NCI-H82 (cell line): Measurements from ENCODE around the gene ARHGAP30.
A peak's percentile ranks its signal among the peaks of the same experiment; 100 is the strongest.
"Not testable (repeated sequence)": the region's sequence is repeated elsewhere in the genome, so short reads cannot be mapped to it uniquely, and the experiment has no call there.

ENCODE experiments used
- DNase-seq: peaks from one replicate; lab custom pipeline; 2025; lab: John Stamatoyannopoulos, UW

Gene ARHGAP30

DNA sequence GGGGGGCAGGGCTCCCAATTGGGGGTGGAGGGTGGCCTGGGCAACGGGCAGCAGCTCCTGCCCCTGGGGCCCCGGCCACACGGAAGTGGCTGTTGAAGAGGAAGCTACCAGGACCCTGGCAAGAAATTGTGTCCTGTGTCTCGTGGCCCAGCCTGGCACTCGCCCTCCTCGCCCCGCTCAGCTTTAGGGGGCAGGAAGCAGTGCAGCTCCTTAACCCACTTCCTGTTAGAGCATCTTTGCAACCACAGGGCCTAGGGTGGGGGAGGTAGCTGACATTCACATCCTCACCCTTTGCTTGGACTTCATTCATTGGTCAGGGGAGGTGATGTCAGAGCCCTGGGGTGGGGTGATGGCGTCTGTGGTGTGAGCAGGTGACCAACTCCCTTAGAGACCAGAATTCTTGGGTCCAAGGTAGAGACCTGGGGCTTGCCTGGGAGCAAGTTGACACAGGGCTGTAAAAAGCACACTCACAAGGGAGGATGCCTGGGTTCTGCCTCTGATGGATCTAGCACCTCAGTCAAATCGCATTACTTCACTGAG is at the start of gene ARHGAP30:
Gene ARHGAP30, minus strand, starts transcription at position 161 of the 540 bp plus-strand sequence. CDS start 267 bp downstream, outside the sequence.
- DNase-seq: no peak

GRCh38 chr1:161117759-161118581 is 48.3 kb upstream of the ARHGAP30 start, which contains the start of the genes NIT1 and PFDN2:
NIT1 (plus strand) TSS chr1:161118105; CDS start chr1:161118177, 72 bp downstream.
PFDN2 (minus strand) TSS chr1:161118037; CDS start chr1:161118026, 11 bp downstream.
- peak; percentile 92 for DNase-seq

GRCh38 chr1:161115961-161116360 is 46.3 kb upstream of the ARHGAP30 start:
- not testable (repeated sequence) for DNase-seq

GRCh38 chr1:161115132-161115711 is 45.5 kb upstream of the ARHGAP30 start:
- no peak for DNase-seq

DNA sequence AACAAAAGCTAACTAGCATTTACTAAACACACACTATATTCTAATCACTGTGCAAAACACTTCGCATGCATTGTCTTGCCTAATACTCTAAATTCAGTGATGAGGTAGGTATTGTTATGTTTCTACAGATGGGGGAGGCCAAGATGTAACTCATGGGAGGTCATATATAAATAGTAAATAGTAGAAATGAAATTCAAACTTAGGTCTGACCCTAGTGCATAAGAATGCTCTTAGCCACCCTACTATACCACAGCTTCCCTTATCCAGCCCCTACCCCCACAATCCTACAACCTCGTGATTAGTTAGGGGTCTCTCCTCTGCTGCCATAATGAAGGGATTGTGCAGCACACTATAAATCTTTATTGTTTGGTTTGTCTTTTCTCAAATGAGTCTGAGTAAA is 44.9 kb upstream of the ARHGAP30 start:
- no peak for DNase-seq

GRCh38 chr1:161113915-161114314 is 44.2 kb upstream of the ARHGAP30 start:
- DNase-seq: no peak

DNA sequence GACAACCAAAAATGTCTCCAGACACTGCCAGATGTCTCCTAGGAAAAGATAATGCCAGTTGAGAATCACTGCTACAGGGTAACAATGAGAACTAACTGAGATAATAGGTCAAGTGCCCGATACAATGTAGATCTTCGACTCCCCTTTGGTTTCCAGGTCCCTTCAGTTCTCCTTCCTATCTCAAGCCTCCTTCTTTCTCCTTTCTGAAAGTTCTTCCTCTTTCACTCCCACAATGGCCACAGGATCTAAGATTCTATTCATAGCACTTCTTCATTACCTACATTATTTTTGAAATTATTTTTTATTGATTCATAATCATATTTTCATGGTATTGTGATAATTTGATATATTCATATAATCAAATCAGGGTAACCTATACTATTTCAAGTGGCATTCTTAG is 41.8 kb upstream of the ARHGAP30 start:
- DNase-seq: no peak

DNA sequence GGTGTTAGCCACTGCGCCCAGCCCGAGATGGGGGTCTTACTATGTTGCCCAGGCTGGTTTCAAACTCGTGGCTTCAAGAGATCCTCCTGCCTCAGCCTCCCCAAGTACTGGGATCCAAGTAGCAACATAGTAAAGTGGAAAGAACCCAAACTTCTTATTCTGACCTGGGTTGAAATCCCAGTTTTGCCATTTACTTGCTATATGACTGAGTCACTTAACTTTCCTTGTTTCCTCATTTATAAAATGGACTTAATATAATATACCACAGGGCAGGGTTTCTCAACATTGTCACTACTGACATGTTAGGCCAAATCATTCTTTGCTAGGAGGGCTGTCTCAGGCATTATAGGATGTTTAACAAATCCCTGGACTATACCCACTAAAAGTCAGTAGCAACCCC is 41.4 kb upstream of the ARHGAP30 start:
- DNase-seq: no peak

DNA sequence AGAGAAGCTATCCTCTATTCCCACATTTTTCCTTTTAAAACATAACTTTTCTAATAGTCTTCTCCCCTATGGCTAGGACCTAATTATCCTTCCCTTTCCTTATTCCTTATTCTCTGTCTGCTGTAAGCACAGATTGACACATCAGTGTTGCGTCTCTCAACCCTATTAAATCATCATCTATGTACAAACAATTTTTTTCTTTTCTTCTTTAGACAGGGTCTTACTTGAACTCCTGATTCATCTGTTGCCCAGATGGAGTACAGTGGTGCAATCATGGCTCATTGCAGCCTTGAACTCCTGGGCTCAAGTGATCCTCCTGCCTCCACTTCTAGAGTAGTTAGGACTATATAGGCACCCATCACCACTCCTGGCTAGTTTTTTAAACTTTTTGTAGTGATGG is 36.7 kb upstream of the ARHGAP30 start:
- no peak for DNase-seq

- no peak for DNase-seq
Observed at GRCh38 chr1:161100556-161100955, 30.9 kb upstream of the ARHGAP30 start.

GRCh38 chr1:161099090-161099802 is 29.6 kb upstream of the ARHGAP30 start:
- peak; percentile 44 for DNase-seq

DNA sequence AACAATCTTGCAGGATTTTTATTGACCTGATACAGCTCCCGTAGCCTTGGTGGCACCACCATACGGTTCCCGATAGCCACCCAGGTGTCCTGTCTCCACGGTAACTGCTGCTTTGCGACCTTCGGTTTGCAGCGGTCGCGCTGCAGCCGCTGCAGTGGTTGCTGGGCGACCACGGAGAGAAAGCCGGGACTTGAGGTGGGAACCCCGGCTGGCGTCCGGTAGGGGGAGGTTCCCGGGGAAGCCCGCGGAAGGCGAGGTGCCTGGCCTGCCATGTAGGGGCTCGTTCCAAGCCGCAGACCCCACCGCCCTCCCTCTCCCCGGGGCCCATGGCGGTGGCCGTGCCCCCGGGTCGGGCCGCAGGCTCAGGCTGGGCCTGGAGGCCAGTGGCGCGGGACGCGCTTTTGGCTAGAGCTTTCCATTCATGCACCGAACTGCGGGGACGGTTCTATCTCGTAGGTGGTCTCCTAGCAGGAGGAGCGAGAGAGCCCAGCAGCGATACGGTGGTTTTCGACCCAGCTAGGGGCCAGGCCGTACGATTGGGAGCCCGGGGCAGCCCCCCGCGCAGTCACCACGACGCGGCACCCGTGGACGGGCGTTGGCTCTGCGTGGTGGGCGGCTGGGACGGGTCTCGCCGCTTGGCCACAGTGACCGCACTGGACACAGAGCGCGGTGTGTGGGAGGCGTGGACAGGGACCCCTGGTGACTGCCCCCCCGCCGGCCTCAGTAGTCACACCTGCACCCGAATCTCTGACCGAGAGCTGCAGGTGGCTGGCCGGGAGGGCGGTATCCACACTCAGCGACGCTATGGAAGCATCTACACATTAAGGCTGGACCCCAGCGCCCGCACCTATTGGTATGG is 28.7 kb upstream of the ARHGAP30 start, which contains the start of gene KLHDC9:
Gene KLHDC9, plus strand, starts transcription at position 152 of the 859 bp plus-strand sequence. Its CDS starts 175 bp downstream, at position 327.
- DNase-seq: peak; percentile 95

DNA sequence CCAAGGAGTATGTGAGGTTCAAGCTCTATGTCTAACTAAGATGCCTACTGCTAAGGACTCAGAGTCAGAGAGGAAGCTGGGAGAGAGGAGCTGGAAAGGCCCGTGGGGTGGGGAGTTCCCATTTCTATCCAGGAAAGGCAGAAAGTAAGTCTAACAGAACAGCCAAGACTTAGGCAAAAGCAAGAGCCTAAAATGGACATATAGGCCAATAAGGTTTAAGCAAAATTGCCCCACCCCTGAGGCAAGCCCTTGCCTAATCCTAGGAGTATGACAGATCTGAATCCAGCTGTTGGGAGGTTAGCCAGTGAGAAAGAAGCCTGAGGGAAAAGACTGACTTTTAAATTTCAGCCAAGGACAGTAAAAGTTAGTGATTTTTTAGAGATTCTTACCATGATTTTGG is 26.8 kb upstream of the ARHGAP30 start:
- DNase-seq: peak; percentile 53

DNA sequence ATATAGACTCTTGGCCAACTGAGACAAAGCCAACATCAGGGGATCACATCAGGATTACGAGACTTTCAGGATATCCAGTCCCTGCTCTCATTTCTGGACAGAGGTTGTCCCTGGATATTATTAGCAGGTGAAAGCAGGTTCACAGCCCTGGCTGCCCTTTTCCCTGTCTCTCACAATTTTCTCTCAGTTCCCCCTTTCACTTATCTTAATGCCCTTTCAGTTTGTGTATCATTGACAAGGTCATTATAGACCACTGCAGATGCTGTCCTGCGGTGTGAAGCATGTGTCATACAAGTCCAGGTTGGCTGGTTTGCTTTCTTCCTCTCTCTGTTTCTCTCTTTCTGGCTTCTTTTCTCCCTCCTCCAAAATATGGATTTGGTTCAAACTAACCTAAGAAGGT is 26.3 kb upstream of the ARHGAP30 start:
- no peak for DNase-seq

DNA sequence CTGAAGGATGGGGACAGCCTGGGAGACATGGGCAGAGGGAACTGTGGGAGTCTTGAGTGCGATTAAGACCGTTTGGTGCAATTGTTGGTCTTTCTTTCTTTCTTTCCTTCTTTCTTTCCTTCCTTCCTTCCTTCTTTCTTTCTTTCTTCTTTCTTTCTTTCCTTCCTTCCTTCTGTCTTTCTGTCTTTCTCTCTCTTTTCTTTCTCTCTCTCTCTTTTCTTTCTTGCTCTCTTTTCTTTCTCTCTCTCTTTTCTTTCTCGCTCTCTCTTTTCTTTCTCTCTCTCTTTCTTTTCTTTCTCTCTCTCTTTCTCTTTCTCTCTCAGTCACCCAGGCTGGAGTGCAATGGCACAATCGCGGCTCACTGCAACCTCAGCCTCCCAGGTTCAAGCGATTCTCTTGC is 25.5 kb upstream of the ARHGAP30 start:
- DNase-seq: no peak

GRCh38 chr1:161094481-161094880 is 24.8 kb upstream of the ARHGAP30 start:
- no peak for DNase-seq

GRCh38 chr1:161092621-161093028 is 22.9 kb upstream of the ARHGAP30 start:
- DNase-seq: no peak

DNA sequence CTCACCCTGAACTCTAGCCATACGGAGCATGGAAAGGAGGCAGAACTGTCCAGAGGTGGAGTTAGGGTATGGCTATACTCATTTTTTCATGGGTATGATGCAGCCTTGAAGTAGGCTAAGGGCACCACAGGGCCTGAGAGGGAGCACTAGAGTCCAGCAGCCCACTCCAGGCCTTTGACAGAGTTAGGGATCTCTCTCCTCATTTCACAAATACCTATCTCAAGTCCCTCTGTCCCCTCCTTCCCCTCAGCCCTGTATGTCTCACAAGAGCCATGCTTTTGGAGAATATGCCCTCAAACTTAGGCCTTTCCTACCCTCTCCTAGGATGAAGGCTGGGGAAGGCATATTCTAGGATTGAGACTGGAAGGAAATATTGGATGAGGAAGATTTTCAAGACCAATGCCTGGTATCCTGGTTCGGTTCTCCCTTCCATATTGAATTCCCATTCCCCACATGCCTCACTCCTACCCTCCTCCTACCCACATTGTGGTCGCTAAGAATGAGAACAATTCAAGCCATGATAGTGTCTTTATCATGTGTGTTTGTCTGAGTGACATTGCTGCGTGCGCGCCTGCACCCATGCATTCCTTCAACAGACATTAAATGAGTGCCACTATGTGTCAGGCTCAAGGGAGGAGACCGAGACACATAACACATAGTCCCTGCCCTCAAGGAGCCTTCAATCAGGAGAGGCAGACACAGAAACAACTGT is 22.3 kb upstream of the ARHGAP30 start:
- DNase-seq: no peak

DNA sequence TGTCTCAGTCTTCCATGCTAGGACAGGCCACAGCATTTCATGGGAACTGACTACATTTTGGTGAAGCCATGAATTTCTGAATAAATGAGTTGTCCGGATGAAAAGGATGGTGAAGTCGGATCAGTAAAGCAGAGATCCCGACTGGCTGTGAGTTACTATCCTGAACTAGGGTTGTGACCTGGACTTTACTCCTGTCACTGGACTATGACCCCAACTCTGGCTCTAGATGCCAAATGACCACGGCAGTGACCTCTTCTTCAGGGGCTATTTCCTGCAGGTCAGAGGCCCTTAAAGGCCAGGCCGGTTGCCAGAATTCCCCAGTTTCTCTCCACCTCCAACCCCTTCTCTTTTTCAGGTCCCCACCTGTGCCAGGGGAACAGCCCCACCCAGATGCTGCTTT is 21.4 kb upstream of the ARHGAP30 start:
- no peak for DNase-seq

- DNase-seq: no peak
Observed at GRCh38 chr1:161090617-161091016, 20.9 kb upstream of the ARHGAP30 start.

GRCh38 chr1:161089938-161090337 is 20.2 kb upstream of the ARHGAP30 start:
- no peak for DNase-seq
